SK-N-SH (cell line): ENCODE measurements around the gene MCM3AP. TPM values are rescaled to one million over a fixed set of nuclear protein-coding genes. Genes with fewer than 3 reads are reported as not detected.

Experiments
- CTCF ChIA-PET: fragments of 300-600, 350-600 bp; formaldehyde crosslinking; extraction: SDS; loops from one replicate; lab custom pipeline; 2021; lab: Yijun Ruan, JAX
- POLR2A ChIA-PET: fragments of 350-600 bp; sonication (Branson Sonifier 250); formaldehyde crosslinking; extraction: SDS; loops from one replicate; lab custom pipeline; 2020; ENCODE audit warnings: antibody characterized with exemption, inconsistent platforms; lab: Yijun Ruan, JAX
- DNase-seq: peaks from one replicate; pipeline ENCODE4 v3.0.0; 2012
- H2AFZ ChIP-seq: fragments of 200-600 bp; sonication (generic); 2 replicates; pipeline ENCODE4 v1.8.1; 2016; ENCODE audit warnings: antibody characterized with exemption, mild to moderate bottlenecking, low read depth
- H3F3A ChIP-seq: fragments of 200-600 bp; sonication (generic); replicated peaks from 2 replicates; pipeline ENCODE3; 2016; ENCODE audit warnings: antibody characterized with exemption, mild to moderate bottlenecking; ENCODE audit not compliant: insufficient read depth
- H3K27ac ChIP-seq, 2 experiments: fragments of 200-500 bp in 1 of 2; fragments of 200-600 bp in 1 of 2; sonication (Bioruptor generic) in 1 of 2; sonication (generic), shearing (Covaris generic) in 1 of 2; 2 replicates each; pipeline versions ENCODE4 v1.5.1 to v1.6.1; 2014 to 2016; ENCODE audit warnings: low read depth in 2 of 2, inconsistent platforms in 1 of 2, low read length in 1 of 2, mild to moderate bottlenecking in 1 of 2, mixed read lengths in 1 of 2
- H3K27me3 ChIP-seq: fragments of 200-600 bp; sonication (generic), shearing (Covaris generic); 2 replicates; pipeline ENCODE4 v1.6.1; 2016; ENCODE audit warnings: mixed run types; ENCODE audit not compliant: insufficient read depth
- H3K36me3 ChIP-seq, 2 experiments: fragments of 200-500 bp in 1 of 2; fragments of 200-600 bp in 1 of 2; sonication (Bioruptor generic) in 1 of 2; sonication (generic) in 1 of 2; replicated peaks in 1 of 2; 2 replicates each; pipeline versions ENCODE3 to v1.5.1; 2014 to 2016; ENCODE audit warnings: low read length in 1 of 2, mild to moderate bottlenecking in 1 of 2; ENCODE audit not compliant: insufficient read depth in 2 of 2, control insufficient read depth in 1 of 2
- H3K4me1 ChIP-seq, 2 experiments: fragments of 200-500 bp in 1 of 2; fragments of 200-600 bp in 1 of 2; sonication (Bioruptor generic) in 1 of 2; sonication (generic), shearing (Covaris generic) in 1 of 2; 2 replicates each; pipeline versions ENCODE4 v1.5.1 to v1.6.1; 2014 to 2016; ENCODE audit warnings: low read depth in 1 of 2, low read length in 1 of 2, mixed run types in 1 of 2; ENCODE audit not compliant: insufficient read depth in 2 of 2, control insufficient read depth in 1 of 2
- H3K4me2 ChIP-seq: fragments of 200-600 bp; sonication (generic), shearing (Covaris generic); 2 replicates; pipeline ENCODE4 v1.6.1; 2017; ENCODE audit warnings: mixed run types
- H3K4me3 ChIP-seq, 2 experiments: fragments of 200-500 bp in 1 of 2; fragments of 200-600 bp in 1 of 2; sonication (Bioruptor generic) in 1 of 2; sonication (generic), shearing (Covaris generic) in 1 of 2; 2 replicates each; pipeline versions ENCODE4 v1.5.1 to v1.8.1; 2014 to 2016; ENCODE audit warnings: low read depth in 2 of 2, inconsistent platforms in 1 of 2, low read length in 1 of 2, mild to moderate bottlenecking in 1 of 2, mixed read lengths in 1 of 2, moderate library complexity in 1 of 2
- H3K79me2 ChIP-seq: fragments of 200-600 bp; sonication (generic); 2 replicates; pipeline ENCODE4 v1.8.1; 2017; ENCODE audit warnings: mild to moderate bottlenecking; ENCODE audit not compliant: insufficient read depth
- H3K9ac ChIP-seq: fragments of 200-600 bp; sonication (generic); 2 replicates; pipeline ENCODE4 v1.6.1; 2017; ENCODE audit warnings: mixed run types
- H3K9me2 ChIP-seq: fragments of 200-600 bp; sonication (generic); 2 replicates; pipeline ENCODE4 v1.6.1; 2017; ENCODE audit warnings: mixed run types
- H3K9me3 ChIP-seq: fragments of 200-600 bp; sonication (generic); 2 replicates; pipeline ENCODE4 v1.6.1; 2017; ENCODE audit warnings: mixed run types, mild to moderate bottlenecking, moderate library complexity
- H4K20me1 ChIP-seq: fragments of 200-600 bp; sonication (generic); 2 replicates; pipeline ENCODE4 v1.6.1; 2017; ENCODE audit warnings: mild to moderate bottlenecking, mixed run types; ENCODE audit not compliant: insufficient read depth
- CTCF ChIP-seq: fragments of 200-600 bp; sonication (generic); IDR thresholded peaks from 2 replicates; pipeline ENCODE4 v1.6.1; 2017; ENCODE audit warnings: antibody characterized with exemption, mild to moderate bottlenecking, moderate library complexity
- ELF1 ChIP-seq: IDR thresholded peaks from 2 replicates; pipeline ENCODE4 v1.4.0; 2012
- EP300 ChIP-seq, 2 experiments: IDR thresholded peaks; 2 replicates each; pipeline versions ENCODE4 v1.4.0 to v1.6.1; 2012; ENCODE audit warnings: borderline replicate concordance in 1 of 2, low read depth in 1 of 2, low read length in 1 of 2
- FOSL2 ChIP-seq: IDR thresholded peaks from 2 replicates; pipeline ENCODE4 v1.4.0; 2012; ENCODE audit warnings: low read depth, mild to moderate bottlenecking, moderate library complexity, borderline replicate concordance
- IRF3 ChIP-seq: fragments of 150-350 bp; IDR thresholded peaks from 2 replicates; pipeline ENCODE4 v1.6.1; 2016; ENCODE audit warnings: mild to moderate bottlenecking, low read depth, low read length
- JUND ChIP-seq: IDR thresholded peaks from 2 replicates; pipeline ENCODE4 v1.4.0; 2012
- MXI1 ChIP-seq: IDR thresholded peaks from 2 replicates; pipeline ENCODE4 v1.6.1; 2012; ENCODE audit warnings: mild to moderate bottlenecking, low read depth, low read length, improper control_type of control experiment
- NRF1 ChIP-seq: IDR thresholded peaks from 2 replicates; pipeline ENCODE4 v1.6.1; 2012; ENCODE audit warnings: low read depth, mild to moderate bottlenecking, low read length
- RAD21 ChIP-seq: IDR thresholded peaks from 2 replicates; pipeline ENCODE4 v1.6.1; 2012; ENCODE audit warnings: mild to moderate bottlenecking, low read length
- RCOR1 ChIP-seq: fragments of 150-350 bp; IDR thresholded peaks from 2 replicates; pipeline ENCODE4 v1.6.1; 2017; ENCODE audit warnings: antibody characterized with exemption, low read length
- REST ChIP-seq: IDR thresholded peaks from 2 replicates; pipeline ENCODE4 v1.6.1; 2012; ENCODE audit warnings: mild to moderate bottlenecking, low read depth, low read length, moderate library complexity
- SIN3A ChIP-seq: IDR thresholded peaks from 2 replicates; pipeline ENCODE4 v1.6.1; 2012; ENCODE audit warnings: low read depth, mild to moderate bottlenecking, low read length, moderate library complexity, borderline replicate concordance
- SMC3 ChIP-seq: IDR thresholded peaks from 2 replicates; pipeline ENCODE4 v1.6.1; 2012; ENCODE audit warnings: low read depth, low read length, improper control_type of control experiment
- TAF1 ChIP-seq: IDR thresholded peaks from 2 replicates; pipeline ENCODE4 v1.6.1; 2012; ENCODE audit warnings: low read depth, mild to moderate bottlenecking, low read length, moderate library complexity, borderline replicate concordance
- whole genome bisulfite sequencing: methylation state at CpG from one replicate; pipeline ENCODE4 v1.1.6; 2017; ENCODE audit warnings: low lambda C conversion rate; 5-methylcytosine and 5-hydroxymethylcytosine counted together
- polyA plus RNA-seq, 3 experiments: library from polyadenylated mRNA; depleted of rRNA; stranded (reverse); fragments of >200 nt; gene quantifications; 2 replicates each; pipeline ENCODE4 v1.2.3, GENCODE V29; 2012

MCM3AP gene
- polyA plus RNA-seq, 1 of the 3 experiments (the other 2 are of a cell fraction): 42.9 TPM

GRCh38 chr21:46286648-46287002 is 1.2 kb upstream of the MCM3AP start:
- 0 out of 2 replicates have a peak, but pooled peaks have one; percentile 2 for TF ChIP-seq FOSL2
- TF ChIP-seq REST: no peak
- Histone ChIP-seq H3K79me2 (peaks cover 73% of the 10 kb centered on the region), H2AFZ (peak overlapping the region; percentile 88), H3K27me3 (no peaks in the 10 kb centered on the region), H4K20me1 (peaks cover 8% of the 10 kb centered on the region; the same call in 1 of the 2 replicates), H3K4me2 (peak overlapping the region; percentile 72), H3K4me1 (peaks cover 21 to 25% of the 10 kb centered on the region in 2 experiments), H3K9ac (peak overlapping the region; percentile 95), H3K9me3 (no peaks in the 10 kb centered on the region), H3K36me3 (peaks cover 22 to 27% of the 10 kb centered on the region in 2 experiments), H3K4me3 (peak overlapping the region; percentile 72 to 77), H3F3A (peaks cover 14% of the 10 kb centered on the region), H3K9me2 (no peaks in the 10 kb centered on the region), H3K27ac (peak overlapping the region; percentile 86 to 95)
- CTCF ChIA-PET: no interaction called here
- no peak for DNase-seq
- under 1% methylated on average over 16 of the region's 16 CpGs for WGBS
- POLR2A ChIA-PET: no interaction called here

- H3K79me2 ChIP-seq: peaks cover 79% of the 10 kb centered on the region
- H2AFZ ChIP-seq: peak within 1 kb of the TSS; percentile 88
- peaks cover 12% of the 10 kb centered on the region; the same call in 1 of the 2 replicates for H4K20me1 ChIP-seq
- no peaks in the 10 kb centered on the region for H3K9me3 ChIP-seq
- H3K4me3 ChIP-seq: peak within 1 kb of the TSS; percentile 72 to 77
- H3F3A ChIP-seq: peaks cover 14% of the 10 kb centered on the region
- peak within 1 kb of the TSS; percentile 72 for H3K4me2 ChIP-seq
- peaks cover 21 to 25% of the 10 kb centered on the region in 2 experiments for H3K4me1 ChIP-seq
- peak within 1 kb of the TSS; percentile 86 to 95 for H3K27ac ChIP-seq
- WGBS: 2% methylated on average over 22 of the region's 105 CpGs
- peak within 1 kb of the TSS; percentile 95 for H3K9ac ChIP-seq
- no peaks in the 10 kb centered on the region for H3K9me2 ChIP-seq
- DNase-seq: peak; percentile 98
- ChIA-PET CTCF (interaction anchor here (1.2 kb wide), 1 partner anchor 142 kb away, joined by 7 read pairs; no protein-coding TSS in a partner anchor), POLR2A (no interaction called here)
- H3K36me3 ChIP-seq: peaks cover 20 to 32% of the 10 kb centered on the region in 2 experiments
- no peaks in the 10 kb centered on the region for H3K27me3 ChIP-seq
- TF ChIP-seq RCOR1 (0 out of 2 replicates have a peak, but pooled peaks have one; percentile 7), ELF1 (peak; percentile 92), NRF1 (peak; percentile 11; the same call in 1 of the 2 replicates), REST (no peak), IRF3 (no peak), RAD21 (no peak), TAF1 (peak; percentile 79), JUND (no peak), EP300 (IDR thresholded peaks at IDR 0.05; ENCODE audit: borderline replicate concordance in 1 of 2, low read depth in 1 of 2, low read length in 1 of 2) (no peak), SMC3 (no peak), MXI1 (peak; percentile 35), SIN3A (peak; percentile 78), CTCF (peak; percentile 42)
Observed at GRCh38 chr21:46285761-46286647, 593 bp upstream of the MCM3AP start, which contains the start of gene YBEY. YBEY (plus strand) TSS chr21:46286342; CDS start chr21:46286914, 572 bp downstream.
